ENCODE results near the gene VARS1.

The VARS1 gene

GRCh38 chr6:31791324-31792089, 4.0 kb downstream of the VARS1 start:
- no peaks in the 10 kb centered on the region for H3K27me3 ChIP-seq (ENCODE audit: low read depth, low read length)
- H3K36me3 ChIP-seq (ENCODE audit: control insufficient read depth in 1 of 2, insufficient read depth in 2 of 2, low read length in 2 of 2): peaks cover 7 to 30% of the 10 kb centered on the region in 2 donors
- no peak overlapping the region for H3K4me3 ChIP-seq (ENCODE audit: low read depth in 1 of 2, low read length in 2 of 2)
- no peak overlapping the region for H3K27ac ChIP-seq (ENCODE audit: low read length)
- H3K9me3 ChIP-seq (ENCODE audit: control insufficient read depth in 1 of 2, low read length in 2 of 2): no peaks in the 10 kb centered on the region
- peaks cover 0 to 10% of the 10 kb centered on the region in 2 donors for H3K4me1 ChIP-seq (ENCODE audit: control insufficient read depth in 1 of 2, insufficient read depth in 2 of 2, low read length in 2 of 2)

GRCh38 chr6:31785475-31785874, 10.1 kb downstream of the VARS1 start:
- H3K9me3 ChIP-seq (ENCODE audit: control insufficient read depth in 1 of 2, low read length in 2 of 2): no peaks in the 10 kb centered on the region
- H3K4me1 ChIP-seq (ENCODE audit: control insufficient read depth in 1 of 2, insufficient read depth in 2 of 2, low read length in 2 of 2): no peaks in the 10 kb centered on the region
- no peaks in the 10 kb centered on the region for H3K27me3 ChIP-seq (ENCODE audit: low read depth, low read length)
- H3K27ac ChIP-seq (ENCODE audit: low read length): no peak overlapping the region
- H3K4me3 ChIP-seq (ENCODE audit: low read depth in 1 of 2, low read length in 2 of 2): no peak overlapping the region
- H3K36me3 ChIP-seq (ENCODE audit: control insufficient read depth in 1 of 2, insufficient read depth in 2 of 2, low read length in 2 of 2): peaks cover 30 to 53% of the 10 kb centered on the region in 2 donors

GRCh38 chr6:31784098-31784925, 11.2 kb downstream of the VARS1 start:
- H3K27me3 ChIP-seq (ENCODE audit: low read depth, low read length): no peaks in the 10 kb centered on the region
- H3K27ac ChIP-seq (ENCODE audit: low read length): no peak overlapping the region
- H3K36me3 ChIP-seq (ENCODE audit: control insufficient read depth in 1 of 2, insufficient read depth in 2 of 2, low read length in 2 of 2): peaks cover 32 to 62% of the 10 kb centered on the region in 2 donors
- no peak overlapping the region for H3K4me3 ChIP-seq (ENCODE audit: low read depth in 1 of 2, low read length in 2 of 2)
- H3K9me3 ChIP-seq (ENCODE audit: control insufficient read depth in 1 of 2, low read length in 2 of 2): no peaks in the 10 kb centered on the region
- no peaks in the 10 kb centered on the region for H3K4me1 ChIP-seq (ENCODE audit: control insufficient read depth in 1 of 2, insufficient read depth in 2 of 2, low read length in 2 of 2)

GRCh38 chr6:31782126-31782855, 13.3 kb downstream of the VARS1 start:
- Histone ChIP-seq H3K4me3 (ENCODE audit: low read depth in 1 of 2, low read length in 2 of 2) (no peak overlapping the region), H3K27me3 (ENCODE audit: low read depth, low read length) (no peaks in the 10 kb centered on the region), H3K27ac (ENCODE audit: low read length) (no peak overlapping the region), H3K4me1 (ENCODE audit: control insufficient read depth in 1 of 2, insufficient read depth in 2 of 2, low read length in 2 of 2) (peaks cover 0 to 2% of the 10 kb centered on the region in 2 donors), H3K36me3 (ENCODE audit: control insufficient read depth in 1 of 2, insufficient read depth in 2 of 2, low read length in 2 of 2) (peaks cover 30 to 66% of the 10 kb centered on the region in 2 donors), H3K9me3 (ENCODE audit: control insufficient read depth in 1 of 2, low read length in 2 of 2) (no peaks in the 10 kb centered on the region)

- Histone ChIP-seq H3K9me3 (ENCODE audit: control insufficient read depth in 1 of 2, low read length in 2 of 2) (no peaks in the 10 kb centered on the region), H3K4me3 (ENCODE audit: low read depth in 1 of 2, low read length in 2 of 2) (no peak overlapping the region), H3K36me3 (ENCODE audit: control insufficient read depth in 1 of 2, insufficient read depth in 2 of 2, low read length in 2 of 2) (peaks cover 30 to 66% of the 10 kb centered on the region in 2 donors), H3K27ac (ENCODE audit: low read length) (no peak overlapping the region), H3K27me3 (ENCODE audit: low read depth, low read length) (no peaks in the 10 kb centered on the region), H3K4me1 (ENCODE audit: control insufficient read depth in 1 of 2, insufficient read depth in 2 of 2, low read length in 2 of 2) (peaks cover 0 to 10% of the 10 kb centered on the region in 2 donors)
These were observed 14.1 kb downstream of the VARS1 start for GRCh38 chr6:31781244-31782125.

GRCh38 chr6:31780507-31781243, 14.9 kb downstream of the VARS1 start:
- Histone ChIP-seq H3K9me3 (ENCODE audit: control insufficient read depth in 1 of 2, low read length in 2 of 2) (no peaks in the 10 kb centered on the region), H3K4me3 (ENCODE audit: low read depth in 1 of 2, low read length in 2 of 2) (no peak overlapping the region), H3K27ac (ENCODE audit: low read length) (no peak overlapping the region), H3K36me3 (ENCODE audit: control insufficient read depth in 1 of 2, insufficient read depth in 2 of 2, low read length in 2 of 2) (peaks cover 30 to 66% of the 10 kb centered on the region in 2 donors), H3K27me3 (ENCODE audit: low read depth, low read length) (no peaks in the 10 kb centered on the region), H3K4me1 (ENCODE audit: control insufficient read depth in 1 of 2, insufficient read depth in 2 of 2, low read length in 2 of 2) (peaks cover 0 to 12% of the 10 kb centered on the region in 2 donors)

- H3K27me3 ChIP-seq (ENCODE audit: low read depth, low read length): no peaks in the 10 kb centered on the region
- H3K27ac ChIP-seq (ENCODE audit: low read length): no peak overlapping the region
- H3K4me3 ChIP-seq (ENCODE audit: low read depth in 1 of 2, low read length in 2 of 2): no peak overlapping the region
- peaks cover 0 to 12% of the 10 kb centered on the region in 2 donors for H3K4me1 ChIP-seq (ENCODE audit: control insufficient read depth in 1 of 2, insufficient read depth in 2 of 2, low read length in 2 of 2)
- H3K9me3 ChIP-seq (ENCODE audit: control insufficient read depth in 1 of 2, low read length in 2 of 2): no peaks in the 10 kb centered on the region
- peaks cover 22 to 58% of the 10 kb centered on the region in 2 donors for H3K36me3 ChIP-seq (ENCODE audit: control insufficient read depth in 1 of 2, insufficient read depth in 2 of 2, low read length in 2 of 2)
These were observed 15.6 kb downstream of the VARS1 start for GRCh38 chr6:31779908-31780307.

- Histone ChIP-seq H3K36me3 (ENCODE audit: control insufficient read depth in 1 of 2, insufficient read depth in 2 of 2, low read length in 2 of 2) (peaks cover 16 to 52% of the 10 kb centered on the region in 2 donors), H3K4me1 (ENCODE audit: control insufficient read depth in 1 of 2, insufficient read depth in 2 of 2, low read length in 2 of 2) (peaks cover 0 to 12% of the 10 kb centered on the region in 2 donors), H3K9me3 (ENCODE audit: control insufficient read depth in 1 of 2, low read length in 2 of 2) (no peaks in the 10 kb centered on the region), H3K27me3 (ENCODE audit: low read depth, low read length) (no peaks in the 10 kb centered on the region), H3K4me3 (ENCODE audit: low read depth in 1 of 2, low read length in 2 of 2) (no peak overlapping the region), H3K27ac (ENCODE audit: low read length) (no peak overlapping the region)
These were observed 16.3 kb downstream of the VARS1 start for GRCh38 chr6:31778999-31779885.

GRCh38 chr6:31778193-31778592, 17.4 kb downstream of the VARS1 start:
- Histone ChIP-seq H3K36me3 (ENCODE audit: control insufficient read depth in 1 of 2, insufficient read depth in 2 of 2, low read length in 2 of 2) (peaks cover 11 to 48% of the 10 kb centered on the region in 2 donors), H3K27me3 (ENCODE audit: low read depth, low read length) (no peaks in the 10 kb centered on the region), H3K4me3 (ENCODE audit: low read depth in 1 of 2, low read length in 2 of 2) (no peak overlapping the region), H3K9me3 (ENCODE audit: control insufficient read depth in 1 of 2, low read length in 2 of 2) (no peaks in the 10 kb centered on the region), H3K4me1 (ENCODE audit: control insufficient read depth in 1 of 2, insufficient read depth in 2 of 2, low read length in 2 of 2) (peaks cover 0 to 12% of the 10 kb centered on the region in 2 donors), H3K27ac (ENCODE audit: low read length) (no peak overlapping the region)

Data from muscle layer of duodenum (tissue), 2 donors.